Chondrocyte (in vitro differentiated cells): Measurements from ENCODE around the gene PDIA4. TPM values are rescaled to one million over a fixed set of nuclear protein-coding genes. Genes with fewer than 3 reads are reported as not detected.

Experiments used
- DNase-seq: peaks from one replicate; pipeline ENCODE4 v3.0.0; 2021; ENCODE audit warnings: mixed read lengths, low spot score
- H3K27ac Mint-ChIP-seq: one replicate; pipeline ENCODE4 v1.8.0; 2021; ENCODE audit warnings: mild to moderate bottlenecking, moderate library complexity, mixed read lengths; ENCODE audit not compliant: unreplicated experiment
- H3K27me3 Mint-ChIP-seq: 2 replicates; pipeline ENCODE4 v1.8.0; 2021; ENCODE audit warnings: low read depth, mixed read lengths
- H3K36me3 Mint-ChIP-seq: 2 replicates; pipeline ENCODE4 v1.8.0; 2021; ENCODE audit warnings: low read depth, mixed read lengths
- H3K4me1 Mint-ChIP-seq: 2 replicates; pipeline ENCODE4 v1.8.0; 2021; ENCODE audit warnings: low read depth, mild to moderate bottlenecking, mixed read lengths
- H3K4me3 Mint-ChIP-seq: one replicate; pipeline ENCODE4 v1.8.0; 2021; ENCODE audit warnings: mild to moderate bottlenecking, moderate library complexity, mixed read lengths; ENCODE audit not compliant: unreplicated experiment
- H3K9me3 Mint-ChIP-seq: 2 replicates; pipeline ENCODE4 v1.8.0; 2021; ENCODE audit warnings: low read depth, mixed read lengths
- CTCF ChIP-seq: fragments of 200-600 bp; sonication (generic); IDR thresholded peaks from 2 replicates; pipeline ENCODE4 v1.5.0; 2021; ENCODE audit warnings: antibody characterized with exemption, mild to moderate bottlenecking, moderate library complexity
- total RNA-seq: library from RNA; stranded (reverse); gene quantifications from 3 replicates; pipeline ENCODE4 v1.2.1, GENCODE V29; 2021

Gene PDIA4
- total RNA-seq, 1 donor from 2014 or later: 140 TPM

- H3K27me3 Mint-ChIP-seq: no peaks in the 10 kb centered on the region
- peaks cover 47% of the 10 kb centered on the region for H3K4me1 Mint-ChIP-seq
- peak overlapping the region; percentile 95 for H3K4me3 Mint-ChIP-seq
- no peak for TF ChIP-seq CTCF
- H3K27ac Mint-ChIP-seq: peak overlapping the region; percentile 90
- no peak for DNase-seq
- no peaks in the 10 kb centered on the region for H3K9me3 Mint-ChIP-seq
- no peaks in the 10 kb centered on the region for H3K36me3 Mint-ChIP-seq
These were observed 527 bp downstream of the PDIA4 start for GRCh38 chr7:149027611-149028345.

GRCh38 chr7:149027055-149027454 is 1.2 kb downstream of the PDIA4 start:
- DNase-seq: no peak
- peaks cover 49% of the 10 kb centered on the region for H3K4me1 Mint-ChIP-seq
- H3K36me3 Mint-ChIP-seq: no peaks in the 10 kb centered on the region
- peak overlapping the region; percentile 90 for H3K27ac Mint-ChIP-seq
- H3K9me3 Mint-ChIP-seq: no peaks in the 10 kb centered on the region
- peak overlapping the region; percentile 95 for H3K4me3 Mint-ChIP-seq
- TF ChIP-seq CTCF: no peak
- no peaks in the 10 kb centered on the region for H3K27me3 Mint-ChIP-seq

- DNase-seq: no peak
- H3K27me3 Mint-ChIP-seq: no peaks in the 10 kb centered on the region
- H3K27ac Mint-ChIP-seq: no peak overlapping the region
- no peaks in the 10 kb centered on the region for H3K9me3 Mint-ChIP-seq
- peaks cover 12% of the 10 kb centered on the region for H3K36me3 Mint-ChIP-seq
- H3K4me3 Mint-ChIP-seq: no peak overlapping the region
- no peak for TF ChIP-seq CTCF
- H3K4me1 Mint-ChIP-seq: peaks cover 48% of the 10 kb centered on the region
These were observed 4.6 kb downstream of the PDIA4 start for GRCh38 chr7:149023662-149024061.

- H3K27me3 Mint-ChIP-seq: no peaks in the 10 kb centered on the region
- DNase-seq: no peak
- no peak for TF ChIP-seq CTCF
- no peak overlapping the region for H3K4me3 Mint-ChIP-seq
- H3K36me3 Mint-ChIP-seq: peaks cover 12% of the 10 kb centered on the region
- H3K9me3 Mint-ChIP-seq: no peaks in the 10 kb centered on the region
- H3K4me1 Mint-ChIP-seq: peaks cover 47% of the 10 kb centered on the region
- H3K27ac Mint-ChIP-seq: no peak overlapping the region
These were observed 5.4 kb downstream of the PDIA4 start for GRCh38 chr7:149022756-149023360.

- peaks cover 14% of the 10 kb centered on the region for H3K36me3 Mint-ChIP-seq
- H3K27ac Mint-ChIP-seq: peak overlapping the region; percentile 70
- peaks cover 35% of the 10 kb centered on the region for H3K4me1 Mint-ChIP-seq
- H3K4me3 Mint-ChIP-seq: no peak overlapping the region
- no peak for TF ChIP-seq CTCF
- DNase-seq: no peak
- H3K9me3 Mint-ChIP-seq: no peaks in the 10 kb centered on the region
- H3K27me3 Mint-ChIP-seq: no peaks in the 10 kb centered on the region
These were observed 6.6 kb downstream of the PDIA4 start for GRCh38 chr7:149021725-149022062.
